Pulmonary artery endothelial cell (primary cell): ENCODE measurements around the gene SH3BGRL. TPM values are rescaled to one million over a fixed set of nuclear protein-coding genes. Genes with fewer than 3 reads are reported as not detected.
A peak's percentile ranks its signal among the peaks of the same experiment; 100 is the strongest.

Experiments used
- DNase-seq: peaks from one replicate; pipeline ENCODE4 v3.0.0-alpha.2; 2011; ENCODE audit warnings: low read depth, low spot score
- total RNA-seq: library from RNA; depleted of rRNA; stranded (reverse); fragments of >200 nt; gene quantifications from 2 replicates; pipeline ENCODE4 v1.2.3, GENCODE V29; 2014

Gene SH3BGRL
- 25.6 and 35.0 TPM in 2 replicates for total RNA-seq

GRCh38 chrX:81201671-81202455 is at the start of gene SH3BGRL, which contains the start of gene HMGN5:
Gene SH3BGRL, plus strand, starts transcription at chrX:81202102. Its CDS starts 99 bp downstream, at chrX:81202201.
Gene HMGN5, minus strand, starts transcription at chrX:81201913. Its CDS starts 80,364 bp downstream, at chrX:81121549.
- DNase-seq = peak; percentile 47

GRCh38 chrX:81168391-81168790 is 33.5 kb upstream of the SH3BGRL start:
- DNase-seq = no peak

GRCh38 chrX:81174286-81174685 is 27.6 kb upstream of the SH3BGRL start:
- no peak for DNase-seq

- DNase-seq = no peak
Observed at GRCh38 chrX:81195259-81195658, 6.6 kb upstream of the SH3BGRL start.

- DNase-seq = peak; percentile 3
Observed at GRCh38 chrX:81195712-81196111, 6.2 kb upstream of the SH3BGRL start.

GRCh38 chrX:81201071-81201470 is 831 bp upstream of the SH3BGRL start:
- DNase-seq = no peak

GRCh38 chrX:81202456-81202819 is 536 bp downstream of the SH3BGRL start:
- no peak for DNase-seq

GRCh38 chrX:81202943-81203342 is 1.0 kb downstream of the SH3BGRL start:
- DNase-seq = no peak

- no peak for DNase-seq
Observed at GRCh38 chrX:81205551-81205950, 3.6 kb downstream of the SH3BGRL start.

GRCh38 chrX:81206476-81206875 is 4.6 kb downstream of the SH3BGRL start:
- no peak for DNase-seq

GRCh38 chrX:81208916-81209315 is 7.0 kb downstream of the SH3BGRL start:
- no peak for DNase-seq

GRCh38 chrX:81215685-81216084 is 13.8 kb downstream of the SH3BGRL start:
- DNase-seq = no peak

- DNase-seq = no peak
Observed at GRCh38 chrX:81229229-81229628, 27.3 kb downstream of the SH3BGRL start.

GRCh38 chrX:81229901-81230300 is 28.0 kb downstream of the SH3BGRL start:
- no peak for DNase-seq

- no peak for DNase-seq
Observed at GRCh38 chrX:81231476-81231875, 29.6 kb downstream of the SH3BGRL start.

GRCh38 chrX:81232218-81232617 is 30.3 kb downstream of the SH3BGRL start:
- DNase-seq = no peak

GRCh38 chrX:81237516-81237915 is 35.6 kb downstream of the SH3BGRL start:
- DNase-seq = no peak

- DNase-seq = no peak
Observed at GRCh38 chrX:81238166-81238565, 36.3 kb downstream of the SH3BGRL start.

- DNase-seq = no peak
Observed at GRCh38 chrX:81240701-81241331, 38.9 kb downstream of the SH3BGRL start.

- no peak for DNase-seq
Observed at GRCh38 chrX:81241753-81242152, 39.9 kb downstream of the SH3BGRL start.

GRCh38 chrX:81255876-81256275 is 54.0 kb downstream of the SH3BGRL start:
- no peak for DNase-seq

- no peak for DNase-seq
Observed at GRCh38 chrX:81257817-81258216, 55.9 kb downstream of the SH3BGRL start.
